ENCODE results near the gene IGIP.

GRCh38 chr5:140109759-140110645 lies 15.7 kb upstream of the IGIP start:
- no peak for TF ChIP-seq EZH2 (IDR thresholded peaks at IDR 0.05; ENCODE audit: borderline replicate concordance, low read depth, low read length, severe bottlenecking)
- TF ChIP-seq CTCF (IDR thresholded peaks at IDR 0.05; ENCODE audit: borderline replicate concordance, extremely low read depth, low read length, poor library complexity, severe bottlenecking) = no peak
